ENCODE results near the gene MEIS2.

DNA sequence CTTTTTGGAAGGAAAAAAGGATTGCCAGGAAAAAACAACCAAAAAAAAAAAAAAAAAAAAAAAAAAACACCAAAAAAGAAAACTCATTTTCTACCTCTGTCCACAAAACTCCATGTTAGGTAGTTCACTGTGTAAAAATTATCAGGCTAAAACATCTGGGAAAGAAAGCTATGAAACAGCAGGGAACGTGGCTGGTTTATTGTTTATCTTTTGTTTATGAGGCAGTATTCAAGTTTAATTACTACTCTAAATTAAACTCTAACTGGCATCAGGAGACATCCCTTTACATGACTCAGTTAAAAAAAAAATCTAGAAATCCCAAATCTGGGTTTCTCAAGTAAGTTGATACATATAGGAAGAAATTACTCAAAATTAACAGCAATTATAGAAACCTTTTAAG, 21.8 kb downstream of the MEIS2 start:
- TF ChIP-seq, protein P1, sequence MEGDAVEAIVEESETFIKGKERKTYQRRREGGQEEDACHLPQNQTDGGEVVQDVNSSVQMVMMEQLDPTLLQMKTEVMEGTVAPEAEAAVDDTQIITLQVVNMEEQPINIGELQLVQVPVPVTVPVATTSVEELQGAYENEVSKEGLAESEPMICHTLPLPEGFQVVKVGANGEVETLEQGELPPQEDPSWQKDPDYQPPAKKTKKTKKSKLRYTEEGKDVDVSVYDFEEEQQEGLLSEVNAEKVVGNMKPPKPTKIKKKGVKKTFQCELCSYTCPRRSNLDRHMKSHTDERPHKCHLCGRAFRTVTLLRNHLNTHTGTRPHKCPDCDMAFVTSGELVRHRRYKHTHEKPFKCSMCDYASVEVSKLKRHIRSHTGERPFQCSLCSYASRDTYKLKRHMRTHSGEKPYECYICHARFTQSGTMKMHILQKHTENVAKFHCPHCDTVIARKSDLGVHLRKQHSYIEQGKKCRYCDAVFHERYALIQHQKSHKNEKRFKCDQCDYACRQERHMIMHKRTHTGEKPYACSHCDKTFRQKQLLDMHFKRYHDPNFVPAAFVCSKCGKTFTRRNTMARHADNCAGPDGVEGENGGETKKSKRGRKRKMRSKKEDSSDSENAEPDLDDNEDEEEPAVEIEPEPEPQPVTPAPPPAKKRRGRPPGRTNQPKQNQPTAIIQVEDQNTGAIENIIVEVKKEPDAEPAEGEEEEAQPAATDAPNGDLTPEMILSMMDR (IDR thresholded peaks at IDR 0.05; ENCODE audit: insufficient read depth, low read depth, low read length): no peak
- no peak for TF ChIP-seq EZH2 (IDR thresholded peaks at IDR 0.05; ENCODE audit: insufficient read depth, low read length)

Measured in astrocyte (in vitro differentiated cells and primary cell).